ENCODE data around the gene CLCN7.
A peak's percentile ranks its signal among the peaks of the same experiment; 100 is the strongest.

CLCN7 gene, protein sequence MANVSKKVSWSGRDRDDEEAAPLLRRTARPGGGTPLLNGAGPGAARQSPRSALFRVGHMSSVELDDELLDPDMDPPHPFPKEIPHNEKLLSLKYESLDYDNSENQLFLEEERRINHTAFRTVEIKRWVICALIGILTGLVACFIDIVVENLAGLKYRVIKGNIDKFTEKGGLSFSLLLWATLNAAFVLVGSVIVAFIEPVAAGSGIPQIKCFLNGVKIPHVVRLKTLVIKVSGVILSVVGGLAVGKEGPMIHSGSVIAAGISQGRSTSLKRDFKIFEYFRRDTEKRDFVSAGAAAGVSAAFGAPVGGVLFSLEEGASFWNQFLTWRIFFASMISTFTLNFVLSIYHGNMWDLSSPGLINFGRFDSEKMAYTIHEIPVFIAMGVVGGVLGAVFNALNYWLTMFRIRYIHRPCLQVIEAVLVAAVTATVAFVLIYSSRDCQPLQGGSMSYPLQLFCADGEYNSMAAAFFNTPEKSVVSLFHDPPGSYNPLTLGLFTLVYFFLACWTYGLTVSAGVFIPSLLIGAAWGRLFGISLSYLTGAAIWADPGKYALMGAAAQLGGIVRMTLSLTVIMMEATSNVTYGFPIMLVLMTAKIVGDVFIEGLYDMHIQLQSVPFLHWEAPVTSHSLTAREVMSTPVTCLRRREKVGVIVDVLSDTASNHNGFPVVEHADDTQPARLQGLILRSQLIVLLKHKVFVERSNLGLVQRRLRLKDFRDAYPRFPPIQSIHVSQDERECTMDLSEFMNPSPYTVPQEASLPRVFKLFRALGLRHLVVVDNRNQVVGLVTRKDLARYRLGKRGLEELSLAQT

DNA sequence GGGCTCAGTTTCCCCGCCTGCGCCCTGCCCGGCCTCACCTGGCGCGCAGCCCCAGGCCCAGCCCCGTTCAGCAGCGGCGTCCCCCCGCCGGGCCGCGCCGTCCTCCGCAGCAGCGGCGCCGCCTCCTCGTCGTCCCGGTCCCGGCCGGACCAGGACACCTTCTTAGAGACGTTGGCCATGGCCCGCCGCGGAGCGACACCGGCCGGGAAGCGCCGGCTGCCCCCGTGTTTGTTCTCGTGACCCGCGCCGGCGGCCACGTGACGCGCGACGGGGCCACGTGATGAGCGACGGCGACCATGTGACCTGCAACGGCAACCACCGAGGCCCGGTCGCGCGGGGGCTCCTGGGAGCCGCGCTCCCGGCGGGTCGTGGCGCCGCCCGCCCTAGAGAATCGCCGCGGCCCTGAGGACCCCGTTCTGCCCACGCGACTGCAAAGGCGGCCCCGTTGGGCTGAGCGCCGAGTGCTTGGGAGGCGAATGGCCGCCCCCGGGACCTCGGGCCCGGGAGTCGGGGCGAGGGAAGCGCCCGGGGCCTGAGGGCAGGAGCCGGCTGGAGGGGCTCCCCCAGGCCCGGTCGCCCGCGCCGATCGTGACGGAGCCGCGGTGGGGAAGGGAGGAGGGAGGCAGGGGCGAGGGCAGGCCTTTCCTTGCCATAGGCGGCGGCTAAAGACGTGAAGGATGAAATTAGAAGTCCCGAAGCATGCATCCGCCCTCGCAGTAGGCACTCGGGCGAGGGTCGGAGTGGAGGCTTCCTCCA lies at the start of gene CLCN7:
Gene CLCN7 (minus strand): TSS at position 233 of the 756 bp plus-strand sequence. CDS start 54 bp downstream, at position 179.
- DNase-seq, result peak; percentile 72

DNA sequence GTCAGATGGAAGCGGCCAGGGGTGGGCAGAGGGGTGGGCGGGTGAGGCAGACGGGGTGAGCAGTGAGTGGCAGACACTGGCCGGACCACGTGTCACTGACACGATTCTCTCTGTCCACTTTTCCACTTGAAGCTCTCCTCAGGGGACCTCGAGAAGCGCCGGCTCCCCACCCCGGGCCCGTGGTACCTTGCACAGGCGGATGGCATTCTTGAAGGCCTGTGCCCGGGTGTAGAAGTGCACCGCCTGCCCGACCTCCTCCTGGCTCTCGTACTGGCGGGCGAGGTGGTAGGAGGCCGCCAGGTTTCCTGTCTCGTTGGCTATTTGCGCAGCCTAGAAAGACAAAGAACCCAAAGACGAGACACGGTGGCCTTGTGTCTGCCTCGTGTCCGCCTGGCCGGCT lies 49.5 kb upstream of the CLCN7 start:
- DNase-seq, result no peak

DNA sequence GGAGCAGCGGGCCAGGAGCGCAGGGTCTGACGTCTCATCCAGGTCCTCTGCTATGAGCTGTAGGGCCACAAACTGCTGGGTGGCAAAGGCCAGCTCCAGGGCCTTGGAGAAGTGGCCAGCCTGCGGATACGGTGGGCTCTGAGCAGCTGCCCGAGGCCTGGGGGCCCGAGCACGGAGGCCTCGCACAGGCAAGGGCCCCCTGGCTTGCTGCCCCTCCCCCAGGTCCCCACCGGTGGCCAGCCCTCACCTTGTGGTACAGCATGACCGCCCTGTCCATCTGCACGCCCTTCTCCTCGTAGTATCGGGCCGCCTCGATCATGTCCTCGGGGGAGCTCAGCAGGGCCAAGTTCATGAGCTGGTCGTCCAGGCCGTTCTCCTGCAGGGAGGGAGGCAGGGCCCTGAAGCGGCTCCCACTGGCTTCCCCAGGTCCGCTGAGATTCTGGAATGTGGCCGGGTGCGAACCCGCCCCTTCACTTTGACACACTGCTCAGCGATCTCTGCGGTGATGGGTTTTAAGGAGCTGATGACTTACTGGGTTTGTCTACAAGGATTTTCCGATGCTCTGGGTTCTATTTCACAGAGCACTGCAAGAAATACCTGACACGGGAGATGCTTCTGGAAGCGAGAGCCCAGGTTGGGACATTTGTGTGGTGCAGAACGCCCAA lies 48.9 kb upstream of the CLCN7 start:
- no peak for DNase-seq

DNA sequence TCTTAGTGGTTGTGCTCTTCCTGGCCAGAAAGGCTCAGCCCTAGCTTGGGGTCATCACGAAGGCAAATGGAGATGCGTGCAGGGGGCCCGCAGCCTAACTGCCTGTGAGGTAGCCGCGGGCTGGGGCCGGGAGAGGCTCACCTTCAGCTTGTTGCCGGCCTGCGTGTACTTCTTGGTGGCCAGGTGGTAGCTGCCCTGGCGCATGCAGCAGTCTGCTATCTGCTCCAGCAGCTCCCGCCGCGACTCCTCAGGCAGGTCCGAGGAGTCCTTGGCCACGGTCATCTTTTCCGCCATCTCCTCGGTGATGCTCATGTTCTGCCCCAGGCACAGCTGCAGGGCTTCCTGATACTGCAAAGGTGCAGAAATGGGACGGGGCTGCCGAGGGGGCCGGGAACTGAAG lies 45.6 kb upstream of the CLCN7 start:
- no peak for DNase-seq

DNA sequence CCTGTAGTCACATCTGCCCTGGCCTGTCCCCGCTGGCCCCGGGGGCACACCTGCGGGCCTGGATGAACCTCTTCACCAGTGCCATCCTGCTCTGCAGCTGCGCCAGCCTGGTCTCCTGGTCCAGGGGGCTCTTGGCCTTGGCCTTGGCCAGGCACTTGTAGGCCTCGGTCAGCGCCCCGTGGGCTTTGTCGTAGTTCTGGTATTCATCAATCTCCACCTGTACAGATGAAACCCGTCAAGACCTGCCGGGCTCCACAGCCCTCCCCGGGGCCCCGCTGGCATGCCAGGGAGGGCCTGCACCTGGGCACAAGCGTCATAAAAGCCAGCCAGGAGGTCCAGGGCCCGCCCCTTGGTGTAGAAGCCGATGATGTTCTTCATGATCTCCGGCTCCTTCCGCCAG lies 45.0 kb upstream of the CLCN7 start:
- no peak for DNase-seq

DNA sequence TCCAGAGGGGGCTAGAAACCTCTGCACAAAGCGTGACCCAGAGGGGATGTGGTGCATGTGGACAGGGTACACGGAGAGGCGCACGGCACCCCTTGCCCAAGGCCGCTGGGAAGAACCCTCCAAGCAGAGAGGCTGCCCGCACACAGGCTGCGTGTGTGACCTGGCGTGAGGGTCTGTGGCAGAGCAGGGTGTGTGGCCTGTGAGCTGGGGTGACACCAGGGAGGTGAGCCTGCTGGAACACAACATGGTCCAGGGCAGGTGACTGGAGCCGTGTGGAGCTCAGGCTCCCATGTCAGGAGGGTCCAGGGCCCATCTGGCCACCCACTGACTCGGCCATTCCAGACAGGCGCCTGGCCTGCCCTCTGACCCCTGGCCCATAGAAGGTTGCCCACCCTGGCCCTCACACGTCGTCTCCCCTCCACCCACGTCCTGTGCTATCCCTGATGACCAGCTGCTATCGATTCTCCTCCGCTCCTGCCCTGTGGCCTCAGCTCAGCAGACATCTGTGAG lies 43.9 kb upstream of the CLCN7 start:
- DNase-seq, result no peak

DNA sequence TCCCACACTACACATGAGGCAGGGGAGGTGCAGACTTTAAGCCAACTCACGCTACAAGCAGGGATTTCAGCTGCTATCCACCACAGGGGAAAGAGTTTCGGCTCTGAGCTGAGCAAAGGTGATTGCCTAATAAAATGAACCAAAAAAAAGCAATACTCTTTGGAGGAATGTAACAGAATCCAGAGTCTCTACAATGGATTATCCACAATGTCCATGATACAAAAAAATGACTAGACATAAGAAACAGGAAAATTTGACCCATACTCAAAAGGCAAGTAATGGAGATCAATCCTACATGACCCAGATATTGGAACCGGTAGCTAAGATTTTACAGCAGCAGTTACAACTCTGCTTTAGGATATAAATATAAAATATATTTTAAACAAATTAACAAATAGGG lies 39.7 kb upstream of the CLCN7 start:
- DNase-seq, result no peak

DNA sequence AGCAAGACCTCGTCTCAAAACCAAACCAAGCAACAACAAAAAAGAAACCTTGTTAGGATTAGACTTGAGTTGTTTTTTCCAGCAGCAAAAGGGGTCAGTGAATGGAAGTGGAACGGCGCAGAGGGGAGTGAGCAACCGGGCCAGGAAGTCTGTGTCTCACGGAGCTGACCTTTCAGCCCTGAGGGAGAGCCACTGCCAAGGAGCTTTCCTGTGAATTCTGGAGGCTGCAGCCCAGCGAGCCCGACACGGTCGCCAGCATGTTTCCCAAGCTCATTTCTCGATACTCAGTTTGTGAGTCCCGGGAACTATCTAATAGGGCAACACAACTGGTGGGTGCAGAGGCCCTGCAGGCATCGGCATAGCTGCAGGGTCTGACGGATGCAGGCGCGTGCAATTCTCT lies 37.9 kb upstream of the CLCN7 start:
- no peak for DNase-seq

DNA sequence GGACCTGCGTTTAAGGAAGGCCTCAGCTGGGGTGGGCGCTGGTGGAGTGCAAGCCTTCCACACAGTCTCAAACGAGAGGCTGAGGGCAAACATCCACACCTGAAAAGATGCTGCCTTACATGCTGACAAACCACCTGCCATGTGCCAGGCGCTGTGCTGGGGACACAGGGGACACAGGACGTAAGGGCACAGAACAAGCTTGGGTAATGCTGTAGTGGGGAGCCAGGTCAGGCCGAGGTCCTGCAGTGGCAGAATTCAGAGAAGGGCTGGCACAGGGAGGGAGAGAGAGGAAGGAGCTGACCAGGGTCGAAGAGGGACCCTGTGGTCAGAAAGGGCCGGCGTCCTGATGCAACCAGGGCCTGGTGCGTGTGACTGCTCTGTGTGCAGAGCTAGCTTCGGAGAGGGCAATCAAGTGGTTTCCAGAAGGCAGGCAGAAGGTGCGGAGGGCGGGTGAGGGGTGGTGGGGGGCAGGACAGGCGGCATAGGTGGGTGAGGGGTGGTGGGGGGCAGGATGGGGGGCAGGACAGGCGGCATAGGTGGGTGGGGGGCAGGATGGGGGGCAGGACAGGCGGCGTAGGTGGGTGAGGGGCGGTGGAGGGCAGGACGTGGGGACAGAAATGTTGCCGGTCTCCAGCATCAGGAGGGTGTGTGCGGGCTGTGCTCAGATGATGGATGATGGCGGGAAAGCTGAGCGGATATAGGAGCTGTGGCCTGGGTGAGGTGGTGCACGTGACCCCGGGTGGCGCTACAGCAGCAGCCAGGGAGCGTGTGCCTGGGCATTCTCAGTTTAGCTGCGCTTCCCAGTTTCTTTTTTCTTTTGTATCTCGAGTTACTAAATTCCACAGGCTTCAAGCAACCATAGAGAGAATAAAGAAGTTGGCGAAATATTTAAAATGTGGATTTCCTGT lies 37.1 kb upstream of the CLCN7 start:
- no peak for DNase-seq

DNA sequence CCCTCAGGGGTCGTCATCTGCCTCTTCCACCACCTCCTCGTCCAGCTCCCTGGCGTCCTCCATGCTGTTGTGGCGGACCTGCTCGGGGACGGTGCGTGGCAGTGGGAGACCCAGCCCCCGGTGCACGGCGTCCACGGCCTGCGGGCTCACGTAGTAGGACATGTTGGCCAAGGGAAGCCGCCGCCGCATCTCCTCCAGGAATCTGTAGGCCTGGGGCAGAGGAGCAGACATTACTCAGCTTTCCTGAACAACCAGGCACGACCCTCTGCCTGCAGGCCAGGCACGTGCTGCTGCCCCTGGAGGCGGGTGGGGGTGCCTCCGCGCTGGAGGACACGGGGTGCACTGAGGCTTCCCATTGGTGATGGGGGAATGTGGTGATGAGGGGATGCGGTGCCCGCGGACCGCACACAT lies 36.1 kb upstream of the CLCN7 start:
- no peak for DNase-seq

DNA sequence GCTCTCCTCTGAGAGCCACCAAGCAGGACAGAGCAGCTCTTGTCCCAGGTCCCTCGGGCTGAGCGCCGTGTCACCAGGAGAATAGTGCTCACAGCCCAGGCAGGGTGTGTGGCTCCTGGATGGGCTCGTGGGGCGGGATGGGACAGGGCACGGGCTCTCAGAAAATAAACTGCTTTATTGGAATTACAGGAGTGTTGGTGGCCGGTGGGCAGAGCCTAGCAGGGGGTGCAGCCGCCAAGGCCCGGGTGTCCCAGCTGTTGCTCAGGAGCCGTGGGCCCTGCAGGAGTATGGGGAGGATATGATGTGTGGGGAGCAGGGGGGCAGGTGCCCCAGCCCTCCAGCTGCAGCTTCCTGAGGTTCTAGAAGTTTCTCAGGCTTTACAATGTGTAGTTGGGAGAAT lies 35.4 kb upstream of the CLCN7 start:
- DNase-seq, result no peak

DNA sequence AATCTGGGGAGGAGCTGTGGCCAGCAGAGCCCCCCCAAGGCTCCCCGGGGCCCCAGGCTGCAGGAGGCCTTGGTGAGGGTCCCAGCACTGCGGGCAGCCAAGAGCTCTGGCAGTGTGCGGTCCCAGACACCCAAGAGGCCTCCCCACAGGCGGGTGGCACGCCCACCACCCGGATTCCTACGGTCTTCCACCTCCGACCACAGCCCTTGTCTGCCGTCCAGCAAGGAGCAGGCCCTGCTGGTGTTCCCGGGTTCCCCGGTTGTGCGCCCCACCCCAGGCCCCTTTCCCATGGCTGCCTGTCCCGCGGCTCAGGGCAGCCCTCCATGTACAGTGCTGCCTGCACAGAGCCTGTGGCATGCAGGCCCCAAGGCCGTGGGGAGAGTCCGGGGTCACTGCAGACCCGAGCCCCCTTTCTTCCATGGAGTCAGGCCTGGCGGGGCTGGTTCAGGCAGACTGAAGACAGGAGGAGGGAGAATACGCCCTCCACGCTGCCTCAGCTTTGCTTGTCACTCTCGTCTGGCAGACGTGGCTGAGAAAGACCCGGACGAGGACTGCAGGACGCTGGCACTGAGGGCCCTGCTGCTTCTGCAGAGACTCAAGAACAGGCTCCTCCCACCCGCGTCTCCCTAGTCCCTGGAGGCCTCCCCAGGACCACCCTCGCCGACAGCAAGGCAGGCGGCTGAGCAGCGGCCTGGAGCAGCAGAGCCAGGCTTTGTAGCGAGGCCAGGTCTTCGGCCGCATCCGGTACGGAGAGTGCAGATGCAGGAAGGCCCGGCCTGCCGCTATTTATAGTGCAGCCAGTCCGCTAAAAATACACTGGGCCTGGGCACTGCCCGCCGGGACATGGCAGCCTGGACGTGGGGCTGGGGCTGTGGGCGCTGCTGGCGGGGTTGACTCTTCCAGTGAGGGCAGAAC lies 34.7 kb upstream of the CLCN7 start:
- no peak for DNase-seq

DNA sequence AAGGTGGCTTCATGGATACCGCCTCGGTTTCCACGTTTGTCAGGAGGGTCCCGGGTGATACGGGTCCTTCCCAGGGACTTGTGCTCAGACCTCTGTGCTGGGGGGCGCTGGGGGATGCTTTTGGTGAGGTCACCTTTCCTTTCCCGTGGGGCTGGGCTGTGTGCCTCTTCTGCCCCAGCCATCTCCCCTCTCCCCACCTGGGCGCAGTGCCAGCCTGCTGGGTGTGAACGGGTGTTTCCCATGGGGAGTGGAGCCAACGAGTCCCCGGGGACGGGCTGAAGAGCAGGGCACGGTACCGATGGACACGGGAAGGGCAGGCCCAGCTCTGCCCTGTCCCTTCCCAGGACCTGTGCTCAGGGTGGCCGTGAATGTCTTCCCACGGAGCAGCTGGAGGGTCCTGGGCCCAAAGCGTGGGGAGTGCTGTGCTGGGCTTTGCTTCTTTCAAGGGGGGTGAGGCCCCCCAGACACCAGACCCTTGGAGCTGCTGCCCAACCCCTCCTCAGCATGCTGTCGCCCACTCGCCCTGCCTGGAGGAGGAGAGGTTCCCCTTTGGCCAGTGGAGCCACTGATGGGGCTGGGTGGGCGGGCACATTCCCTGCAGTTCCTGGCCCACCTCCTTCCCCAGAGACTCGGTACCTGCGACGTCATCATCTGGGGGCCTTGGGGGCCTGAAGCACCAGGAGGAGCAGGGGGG lies 33.8 kb upstream of the CLCN7 start:
- DNase-seq, result no peak

DNA sequence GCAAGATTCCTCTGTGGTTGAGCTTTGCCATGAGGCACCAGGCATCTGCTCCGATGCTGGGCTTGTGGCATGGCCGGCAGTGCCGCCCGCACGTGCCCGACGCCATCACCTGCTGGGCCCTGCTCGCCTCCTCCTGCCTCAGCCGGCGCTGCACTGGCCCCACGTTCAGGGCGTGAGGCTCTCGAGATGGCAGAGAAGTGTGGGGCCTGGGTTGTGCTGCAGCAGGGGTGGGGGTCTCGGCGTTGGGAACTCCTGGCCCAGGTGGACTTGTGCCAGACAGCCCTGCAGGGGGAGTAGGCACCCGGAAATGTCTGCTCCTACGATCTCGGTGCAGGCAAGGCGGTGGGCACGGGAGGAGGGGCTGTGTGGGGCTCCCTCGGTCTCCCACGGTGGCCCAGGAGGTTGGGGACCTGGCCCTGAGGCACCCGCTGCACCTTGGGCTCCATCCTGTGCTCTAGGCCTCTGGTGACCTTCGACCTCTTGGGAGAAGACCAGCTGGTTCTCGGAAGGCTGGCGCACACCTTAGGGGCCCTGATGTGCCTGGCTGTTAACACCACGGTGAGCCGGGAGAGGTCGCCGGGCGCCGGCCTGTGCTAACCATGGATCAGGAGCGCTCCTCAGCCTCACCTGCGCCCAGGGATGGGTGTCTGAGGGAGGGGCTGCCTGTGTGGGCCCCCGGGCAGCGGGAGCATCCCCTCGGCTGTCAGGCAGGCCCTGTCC lies 31.8 kb upstream of the CLCN7 start:
- DNase-seq, result no peak

DNA sequence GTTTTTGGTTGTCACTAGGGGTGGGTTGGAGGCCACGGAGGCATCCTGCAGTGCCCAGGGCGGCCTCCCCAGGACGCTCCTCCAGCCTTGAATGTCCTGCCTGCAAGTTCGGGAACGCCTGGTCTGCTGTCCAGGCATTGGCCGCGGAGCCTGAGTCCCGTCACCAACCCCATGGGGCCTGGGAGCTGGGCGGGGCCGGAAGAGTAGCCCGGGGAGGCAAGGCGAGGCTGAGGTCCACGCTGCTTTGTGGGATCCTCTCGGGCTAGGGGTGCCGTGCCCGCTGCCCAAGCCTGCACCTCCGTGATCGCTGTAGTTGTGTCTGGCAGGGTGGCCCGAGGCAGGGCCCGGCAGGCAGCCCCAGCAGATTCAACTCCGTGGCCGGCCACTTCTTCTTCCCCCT lies 31.1 kb upstream of the CLCN7 start:
- DNase-seq, result no peak

DNA sequence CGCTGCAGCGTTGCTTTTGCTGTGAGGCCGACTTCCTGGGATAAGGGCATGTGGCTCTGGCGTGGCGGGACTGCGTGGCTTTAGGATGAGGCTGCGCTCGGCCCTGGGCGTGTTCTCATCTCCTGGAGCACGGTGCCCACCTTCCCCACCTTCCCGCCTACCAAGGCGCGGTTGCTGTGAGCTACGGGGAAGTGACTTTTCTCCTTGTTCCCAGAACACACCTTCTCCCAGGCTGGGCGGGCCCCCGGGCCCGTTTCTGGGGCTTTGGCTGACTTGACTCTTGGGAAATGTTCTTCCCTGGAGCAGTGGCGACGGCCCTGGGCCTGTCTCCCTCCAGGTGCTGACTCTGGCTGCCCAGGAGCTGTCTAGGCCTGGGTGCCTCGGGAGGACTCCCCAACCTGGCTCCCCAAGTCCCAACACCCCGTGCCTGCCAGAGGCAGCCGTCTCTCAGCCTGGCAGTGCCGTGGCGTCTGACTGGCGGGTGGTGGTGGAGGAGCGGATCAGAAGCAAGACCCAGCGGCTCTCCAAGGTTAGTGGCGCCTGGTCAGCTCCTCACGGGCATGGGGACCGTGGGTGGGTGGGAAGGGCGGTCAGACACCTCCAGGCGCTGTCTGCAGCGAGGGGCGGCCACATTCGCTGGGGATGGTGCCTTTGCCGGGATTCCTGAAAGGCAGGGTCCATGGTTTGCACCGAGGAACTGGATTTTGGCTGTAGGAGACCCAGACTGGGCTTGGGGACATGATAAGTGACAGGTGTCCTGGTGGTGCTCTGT lies 30.4 kb upstream of the CLCN7 start:
- no peak for DNase-seq

DNA sequence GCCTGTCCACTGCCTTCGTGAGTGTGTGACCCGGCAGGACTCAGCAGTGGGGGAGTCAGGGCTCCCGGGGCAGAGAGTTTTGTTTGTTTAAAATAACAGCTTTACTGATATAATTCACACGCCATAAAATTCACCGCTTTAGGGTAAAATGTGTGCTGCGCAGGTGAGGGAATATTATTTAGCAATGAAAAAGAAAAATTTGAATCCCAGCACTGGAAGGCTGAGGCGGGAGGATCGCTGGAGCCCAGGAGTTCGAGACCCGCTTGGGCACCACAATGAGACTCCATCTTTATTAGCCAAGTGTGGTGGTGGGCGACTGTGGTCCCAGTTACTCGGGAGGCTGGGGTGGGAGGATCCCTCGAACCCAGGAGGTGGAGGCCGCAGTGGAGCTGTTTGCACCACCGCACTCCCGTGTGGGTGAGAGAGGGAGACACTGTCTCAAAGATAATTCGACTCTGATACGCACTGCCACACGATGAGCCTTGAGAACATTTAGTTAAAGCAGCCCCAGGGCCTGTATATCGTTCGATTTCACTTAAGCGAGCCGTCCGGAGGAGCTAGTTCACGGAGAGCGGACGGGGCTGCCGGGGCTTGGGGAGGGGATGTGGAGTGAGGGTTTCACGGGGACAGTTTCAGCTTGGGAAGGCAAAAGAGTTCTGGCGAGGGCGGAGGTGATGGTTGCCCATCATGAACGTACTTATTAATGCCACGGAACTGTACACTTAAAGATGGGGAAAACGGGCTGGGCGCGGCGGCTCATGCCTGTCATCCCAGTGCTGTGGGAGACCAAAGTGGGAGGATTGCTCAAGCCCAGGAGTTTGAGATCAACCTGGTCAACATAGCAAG lies 28.5 kb upstream of the CLCN7 start:
- DNase-seq, result no peak
